ENCODE results near the gene KCNV2. TPM values are rescaled to one million over a fixed set of nuclear protein-coding genes. Genes with fewer than 3 reads are reported as not detected.

Gene KCNV2
- not detected in 2 replicates for total RNA-seq

GRCh38 chr9:2717385-2717784 lies at the start of gene KCNV2:
TSS of gene KCNV2 (plus strand) at chr9:2717510. CDS start at chr9:2717740, 230 bp downstream.

Other genes starting within 250 kb of the KCNV2 start
- gene VLDLR, start 95.7 kb upstream of the KCNV2 start, total RNA-seq, result 6.0 and 10.5 TPM in 2 replicates
- gene PUM3, start 126.6 kb downstream of the KCNV2 start, total RNA-seq, result 15.6 and 41.1 TPM in 2 replicates